NT2/D1 (cell line): Measurements from ENCODE around the gene MAPK10.

ENCODE experiments used
- SUZ12 ChIP-seq: IDR thresholded peaks from 2 replicates; pipeline ENCODE4 v1.6.1; 2011; ENCODE audit not compliant: insufficient read length, insufficient read depth; ENCODE audit errors: extremely low read depth
- YY1 ChIP-seq: IDR thresholded peaks from 2 replicates; pipeline ENCODE4 v1.6.1; 2011; ENCODE audit not compliant: insufficient read length, insufficient read depth

DNA sequence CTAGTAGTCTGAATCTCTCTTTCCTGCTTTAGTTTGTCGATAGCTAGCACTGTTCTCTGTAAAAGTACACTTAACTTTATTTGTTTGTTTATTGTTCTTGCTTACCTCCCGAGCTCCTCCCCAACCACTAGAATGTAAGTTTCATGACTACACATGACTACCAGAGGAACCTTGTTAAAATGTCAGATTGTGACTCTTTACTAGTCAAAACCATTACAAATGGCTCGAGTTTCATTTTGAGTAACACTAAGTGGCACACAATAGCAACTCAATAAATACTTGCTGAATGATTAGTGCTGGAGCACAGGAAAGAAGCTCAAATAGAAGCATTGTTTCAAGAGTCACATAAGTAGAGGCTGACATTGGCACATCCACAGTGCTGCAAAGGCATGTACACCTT, 116.1 kb downstream of the MAPK10 start:
- TF ChIP-seq SUZ12 (no peak), YY1 (no peak)
